ENCODE results near the gene BCLAF1.

BCLAF1 gene

GRCh38 chr6:136307351-136307750 is 17.7 kb upstream of the BCLAF1 start:
- Histone ChIP-seq H3K4me3 (ENCODE audit: low read length) (no peak overlapping the region), H3K36me3 (ENCODE audit: insufficient read depth, low read length) (no peaks in the 10 kb centered on the region), H3K4me1 (ENCODE audit: control insufficient read depth, insufficient read depth, low read length) (no peaks in the 10 kb centered on the region), H3K9me3 (replicated peaks; ENCODE audit: low read length) (no peaks in the 10 kb centered on the region), H3K4me2 (ENCODE audit: low read length) (no peak overlapping the region), H3K9ac (ENCODE audit: low read depth, low read length) (no peak overlapping the region), H3K27me3 (ENCODE audit: control insufficient read depth, insufficient read depth, low read length) (peaks cover 19% of the 10 kb centered on the region)

GRCh38 chr6:136306466-136306865 is 16.8 kb upstream of the BCLAF1 start:
- no peak overlapping the region for H3K4me2 ChIP-seq (ENCODE audit: low read length)
- no peaks in the 10 kb centered on the region for H3K4me1 ChIP-seq (ENCODE audit: control insufficient read depth, insufficient read depth, low read length)
- no peaks in the 10 kb centered on the region for H3K36me3 ChIP-seq (ENCODE audit: insufficient read depth, low read length)
- H3K27me3 ChIP-seq (ENCODE audit: control insufficient read depth, insufficient read depth, low read length) = peaks cover 10% of the 10 kb centered on the region
- no peaks in the 10 kb centered on the region for H3K9me3 ChIP-seq (replicated peaks; ENCODE audit: low read length)
- no peak overlapping the region for H3K4me3 ChIP-seq (ENCODE audit: low read length)
- H3K9ac ChIP-seq (ENCODE audit: low read depth, low read length) = no peak overlapping the region

- Histone ChIP-seq H3K9ac (ENCODE audit: low read depth, low read length) (no peak overlapping the region), H3K4me3 (ENCODE audit: low read length) (no peak overlapping the region), H3K9me3 (replicated peaks; ENCODE audit: low read length) (no peaks in the 10 kb centered on the region), H3K36me3 (ENCODE audit: insufficient read depth, low read length) (no peaks in the 10 kb centered on the region), H3K27me3 (ENCODE audit: control insufficient read depth, insufficient read depth, low read length) (peaks cover 10% of the 10 kb centered on the region), H3K4me2 (ENCODE audit: low read length) (no peak overlapping the region), H3K4me1 (ENCODE audit: control insufficient read depth, insufficient read depth, low read length) (no peaks in the 10 kb centered on the region)
Measured at GRCh38 chr6:136304410-136304809, 14.8 kb upstream of the BCLAF1 start.

- Histone ChIP-seq H3K9me3 (replicated peaks; ENCODE audit: low read length) (no peaks in the 10 kb centered on the region), H3K9ac (ENCODE audit: low read depth, low read length) (no peak overlapping the region), H3K27me3 (ENCODE audit: control insufficient read depth, insufficient read depth, low read length) (peaks cover 10% of the 10 kb centered on the region), H3K36me3 (ENCODE audit: insufficient read depth, low read length) (no peaks in the 10 kb centered on the region), H3K4me1 (ENCODE audit: control insufficient read depth, insufficient read depth, low read length) (no peaks in the 10 kb centered on the region), H3K4me2 (ENCODE audit: low read length) (no peak overlapping the region), H3K4me3 (ENCODE audit: low read length) (no peak overlapping the region)
Measured at GRCh38 chr6:136303516-136303915, 13.9 kb upstream of the BCLAF1 start.

- H3K9ac ChIP-seq (ENCODE audit: low read depth, low read length) = no peak overlapping the region
- H3K27me3 ChIP-seq (ENCODE audit: control insufficient read depth, insufficient read depth, low read length) = no peaks in the 10 kb centered on the region
- H3K4me1 ChIP-seq (ENCODE audit: control insufficient read depth, insufficient read depth, low read length) = peaks cover 12% of the 10 kb centered on the region
- no peak overlapping the region for H3K4me3 ChIP-seq (ENCODE audit: low read length)
- H3K9me3 ChIP-seq (replicated peaks; ENCODE audit: low read length) = no peaks in the 10 kb centered on the region
- H3K36me3 ChIP-seq (ENCODE audit: insufficient read depth, low read length) = no peaks in the 10 kb centered on the region
- no peak overlapping the region for H3K4me2 ChIP-seq (ENCODE audit: low read length)
Measured at GRCh38 chr6:136294621-136295020, 5.0 kb upstream of the BCLAF1 start.

- Histone ChIP-seq H3K4me2 (ENCODE audit: low read length) (peak overlapping the region; percentile 82), H3K4me1 (ENCODE audit: control insufficient read depth, insufficient read depth, low read length) (peaks cover 19% of the 10 kb centered on the region), H3K27me3 (ENCODE audit: control insufficient read depth, insufficient read depth, low read length) (no peaks in the 10 kb centered on the region), H3K4me3 (ENCODE audit: low read length) (peak overlapping the region; percentile 94), H3K9me3 (replicated peaks; ENCODE audit: low read length) (no peaks in the 10 kb centered on the region), H3K36me3 (ENCODE audit: insufficient read depth, low read length) (peaks cover 5% of the 10 kb centered on the region), H3K9ac (ENCODE audit: low read depth, low read length) (peak overlapping the region; percentile 100)
Measured at GRCh38 chr6:136290410-136291010, 864 bp upstream of the BCLAF1 start.

- peaks cover 5% of the 10 kb centered on the region for H3K36me3 ChIP-seq (ENCODE audit: insufficient read depth, low read length)
- H3K4me3 ChIP-seq (ENCODE audit: low read length) = peak overlapping the region; percentile 94
- H3K4me2 ChIP-seq (ENCODE audit: low read length) = peak overlapping the region; percentile 92
- peaks cover 30% of the 10 kb centered on the region for H3K4me1 ChIP-seq (ENCODE audit: control insufficient read depth, insufficient read depth, low read length)
- no peaks in the 10 kb centered on the region for H3K27me3 ChIP-seq (ENCODE audit: control insufficient read depth, insufficient read depth, low read length)
- no peaks in the 10 kb centered on the region for H3K9me3 ChIP-seq (replicated peaks; ENCODE audit: low read length)
- H3K9ac ChIP-seq (ENCODE audit: low read depth, low read length) = peak overlapping the region; percentile 100
Measured at GRCh38 chr6:136289327-136289578, 393 bp downstream of the BCLAF1 start.

GRCh38 chr6:136288566-136289326 is 900 bp downstream of the BCLAF1 start:
- Histone ChIP-seq H3K4me1 (ENCODE audit: control insufficient read depth, insufficient read depth, low read length) (peaks cover 33% of the 10 kb centered on the region), H3K27me3 (ENCODE audit: control insufficient read depth, insufficient read depth, low read length) (no peaks in the 10 kb centered on the region), H3K9ac (ENCODE audit: low read depth, low read length) (peak overlapping the region; percentile 100), H3K4me3 (ENCODE audit: low read length) (peak overlapping the region; percentile 94), H3K9me3 (replicated peaks; ENCODE audit: low read length) (no peaks in the 10 kb centered on the region), H3K4me2 (ENCODE audit: low read length) (peak overlapping the region; percentile 92), H3K36me3 (ENCODE audit: insufficient read depth, low read length) (peaks cover 5% of the 10 kb centered on the region)

GRCh38 chr6:136284909-136285308 is 4.7 kb downstream of the BCLAF1 start:
- peaks cover 43% of the 10 kb centered on the region for H3K4me1 ChIP-seq (ENCODE audit: control insufficient read depth, insufficient read depth, low read length)
- peaks cover 9% of the 10 kb centered on the region for H3K36me3 ChIP-seq (ENCODE audit: insufficient read depth, low read length)
- no peaks in the 10 kb centered on the region for H3K9me3 ChIP-seq (replicated peaks; ENCODE audit: low read length)
- peak overlapping the region; percentile 34 for H3K4me3 ChIP-seq (ENCODE audit: low read length)
- peak overlapping the region; percentile 72 for H3K4me2 ChIP-seq (ENCODE audit: low read length)
- no peaks in the 10 kb centered on the region for H3K27me3 ChIP-seq (ENCODE audit: control insufficient read depth, insufficient read depth, low read length)
- H3K9ac ChIP-seq (ENCODE audit: low read depth, low read length) = no peak overlapping the region

GRCh38 chr6:136282906-136283305 is 6.7 kb downstream of the BCLAF1 start:
- Histone ChIP-seq H3K4me2 (ENCODE audit: low read length) (peak overlapping the region; percentile 30), H3K27me3 (ENCODE audit: control insufficient read depth, insufficient read depth, low read length) (no peaks in the 10 kb centered on the region), H3K9me3 (replicated peaks; ENCODE audit: low read length) (no peaks in the 10 kb centered on the region), H3K4me1 (ENCODE audit: control insufficient read depth, insufficient read depth, low read length) (peaks cover 42% of the 10 kb centered on the region), H3K9ac (ENCODE audit: low read depth, low read length) (no peak overlapping the region), H3K4me3 (ENCODE audit: low read length) (no peak overlapping the region), H3K36me3 (ENCODE audit: insufficient read depth, low read length) (peaks cover 17% of the 10 kb centered on the region)

- H3K4me2 ChIP-seq (ENCODE audit: low read length) = no peak overlapping the region
- peaks cover 34% of the 10 kb centered on the region for H3K4me1 ChIP-seq (ENCODE audit: control insufficient read depth, insufficient read depth, low read length)
- peaks cover 34% of the 10 kb centered on the region for H3K36me3 ChIP-seq (ENCODE audit: insufficient read depth, low read length)
- H3K9me3 ChIP-seq (replicated peaks; ENCODE audit: low read length) = no peaks in the 10 kb centered on the region
- no peak overlapping the region for H3K9ac ChIP-seq (ENCODE audit: low read depth, low read length)
- no peak overlapping the region for H3K4me3 ChIP-seq (ENCODE audit: low read length)
- H3K27me3 ChIP-seq (ENCODE audit: control insufficient read depth, insufficient read depth, low read length) = no peaks in the 10 kb centered on the region
Measured at GRCh38 chr6:136280032-136280609, 9.5 kb downstream of the BCLAF1 start.

GRCh38 chr6:136274062-136274461 is 15.6 kb downstream of the BCLAF1 start:
- no peak overlapping the region for H3K4me2 ChIP-seq (ENCODE audit: low read length)
- H3K4me3 ChIP-seq (ENCODE audit: low read length) = no peak overlapping the region
- peaks cover 79% of the 10 kb centered on the region for H3K36me3 ChIP-seq (ENCODE audit: insufficient read depth, low read length)
- no peaks in the 10 kb centered on the region for H3K4me1 ChIP-seq (ENCODE audit: control insufficient read depth, insufficient read depth, low read length)
- no peaks in the 10 kb centered on the region for H3K9me3 ChIP-seq (replicated peaks; ENCODE audit: low read length)
- no peak overlapping the region for H3K9ac ChIP-seq (ENCODE audit: low read depth, low read length)
- no peaks in the 10 kb centered on the region for H3K27me3 ChIP-seq (ENCODE audit: control insufficient read depth, insufficient read depth, low read length)

All from skeletal muscle satellite cell (primary cell).